ENCODE measurements around the gene SLC35A3. TPM values are rescaled to one million over a fixed set of nuclear protein-coding genes. Genes with fewer than 3 reads are reported as not detected.
A peak's percentile ranks its signal among the peaks of the same experiment; 100 is the strongest.

The SLC35A3 gene
- total RNA-seq, 1 experiment from 2014 or later: 16.9 TPM

GRCh38 chr1:99992044-99992722 lies 22.4 kb downstream of the SLC35A3 start:
- Mint-ChIP-seq H3K4me3 (ENCODE audit: unreplicated experiment) (no peak overlapping the region), H3K36me3 (ENCODE audit: insufficient read depth, unreplicated experiment) (peaks cover 7% of the 10 kb centered on the region), H3K4me1 (ENCODE audit: low read depth, unreplicated experiment) (no peaks in the 10 kb centered on the region), H3K27ac (ENCODE audit: unreplicated experiment) (no peak overlapping the region), H3K27me3 (ENCODE audit: insufficient read depth, unreplicated experiment) (no peaks in the 10 kb centered on the region), H3K9me3 (ENCODE audit: unreplicated experiment) (no peaks in the 10 kb centered on the region)
- Histone ChIP-seq H3K4me1 (no peaks in the 10 kb centered on the region), H3K36me3 (ENCODE audit: control insufficient read depth, insufficient read depth, low read length) (no peaks in the 10 kb centered on the region), H3K27me3 (replicated peaks; ENCODE audit: control insufficient read depth, insufficient read depth, low read length) (no peaks in the 10 kb centered on the region), H3K4me3 (ENCODE audit: low read depth, low read length) (no peak overlapping the region), H3K9me3 (peaks cover 6% of the 10 kb centered on the region; the same call in 1 of the 2 replicates)
- ChIA-PET POLR2A (no interaction called here), CTCF (no interaction called here)
- no TSS peak for BruUV-seq (replicated peaks)
- no peak for DNase-seq
- intact Hi-C loops (cut with micrococcal nuclease; ENCODE audit: unreplicated experiment): no loop called here
- TF ChIP-seq CTCF (IDR thresholded peaks at IDR 0.05; ENCODE audit: insufficient read depth in 1 of 2, low read depth in 1 of 2, low read length in 1 of 2, severe bottlenecking in 1 of 2, unreplicated experiment in 1 of 2): no peak

GRCh38 chr1:99992760-99993467 lies 23.1 kb downstream of the SLC35A3 start:
- no peak for DNase-seq
- H3K4me1 ChIP-seq: no peaks in the 10 kb centered on the region
- no peak overlapping the region for H3K4me3 ChIP-seq (ENCODE audit: low read depth, low read length)
- no TSS peak for BruUV-seq (replicated peaks)
- CTCF ChIA-PET: no interaction called here
- Mint-ChIP-seq H3K4me1 (ENCODE audit: low read depth, unreplicated experiment) (no peaks in the 10 kb centered on the region), H3K4me3 (ENCODE audit: unreplicated experiment) (no peak overlapping the region), H3K36me3 (ENCODE audit: insufficient read depth, unreplicated experiment) (peaks cover 7% of the 10 kb centered on the region), H3K9me3 (ENCODE audit: unreplicated experiment) (no peaks in the 10 kb centered on the region), H3K27ac (ENCODE audit: unreplicated experiment) (no peak overlapping the region), H3K27me3 (ENCODE audit: insufficient read depth, unreplicated experiment) (no peaks in the 10 kb centered on the region)
- no peaks in the 10 kb centered on the region for H3K36me3 ChIP-seq (ENCODE audit: control insufficient read depth, insufficient read depth, low read length)
- POLR2A ChIA-PET: no interaction called here
- TF ChIP-seq CTCF (IDR thresholded peaks at IDR 0.05; ENCODE audit: insufficient read depth in 1 of 2, low read depth in 1 of 2, low read length in 1 of 2, severe bottlenecking in 1 of 2, unreplicated experiment in 1 of 2): no peak
- no peaks in the 10 kb centered on the region for H3K27me3 ChIP-seq (replicated peaks; ENCODE audit: control insufficient read depth, insufficient read depth, low read length)
- intact Hi-C loops (cut with micrococcal nuclease; ENCODE audit: unreplicated experiment): no loop called here
- peaks cover 6% of the 10 kb centered on the region; the same call in 1 of the 2 replicates for H3K9me3 ChIP-seq

- Mint-ChIP-seq H3K36me3 (ENCODE audit: insufficient read depth, unreplicated experiment) (peaks cover 7% of the 10 kb centered on the region), H3K9me3 (ENCODE audit: unreplicated experiment) (no peaks in the 10 kb centered on the region), H3K4me1 (ENCODE audit: low read depth, unreplicated experiment) (no peaks in the 10 kb centered on the region), H3K27me3 (ENCODE audit: insufficient read depth, unreplicated experiment) (no peaks in the 10 kb centered on the region), H3K4me3 (ENCODE audit: unreplicated experiment) (no peak overlapping the region), H3K27ac (ENCODE audit: unreplicated experiment) (no peak overlapping the region)
- Histone ChIP-seq H3K9me3 (peaks cover 6% of the 10 kb centered on the region; the same call in 1 of the 2 replicates), H3K4me3 (ENCODE audit: low read depth, low read length) (no peak overlapping the region), H3K36me3 (ENCODE audit: control insufficient read depth, insufficient read depth, low read length) (no peaks in the 10 kb centered on the region), H3K27me3 (replicated peaks; ENCODE audit: control insufficient read depth, insufficient read depth, low read length) (no peaks in the 10 kb centered on the region), H3K4me1 (no peaks in the 10 kb centered on the region)
- DNase-seq: no peak
- no peak for TF ChIP-seq CTCF (IDR thresholded peaks at IDR 0.05; ENCODE audit: insufficient read depth in 1 of 2, low read depth in 1 of 2, low read length in 1 of 2, severe bottlenecking in 1 of 2, unreplicated experiment in 1 of 2)
- intact Hi-C loops (cut with micrococcal nuclease; ENCODE audit: unreplicated experiment): no loop called here
- ChIA-PET CTCF (no interaction called here), POLR2A (no interaction called here)
- BruUV-seq (replicated peaks): TSS peak; percentile 10
Measured at GRCh38 chr1:99993468-99993845, 23.7 kb downstream of the SLC35A3 start.

All from Caco-2 (cell line).